ENCODE data around the gene TLE6.
"Not testable (repeated sequence)": the region's sequence is repeated elsewhere in the genome, so short reads cannot be mapped to it uniquely, and the experiment has no call there.

The TLE6 gene

GRCh38 chr19:3003046-3003445 is 25.7 kb downstream of the TLE6 start:
- CTCF ChIA-PET: no interaction called here
- H3K27ac Mint-ChIP-seq: no peak overlapping the region

GRCh38 chr19:3004522-3004921 is 27.2 kb downstream of the TLE6 start:
- H3K27ac Mint-ChIP-seq: no peak overlapping the region
- CTCF ChIA-PET: interaction anchor here (1.1 kb wide), 1 partner anchor 99 kb away, joined by 3 read pairs; no protein-coding TSS in a partner anchor
- H3K27me3 Mint-ChIP-seq: no peaks in the 10 kb centered on the region
- no peaks in the 10 kb centered on the region for H3K4me1 Mint-ChIP-seq
- H3K4me3 Mint-ChIP-seq: no peak overlapping the region
- no peaks in the 10 kb centered on the region for H3K36me3 Mint-ChIP-seq
- no peak for DNase-seq
- no peaks in the 10 kb centered on the region for H3K9me3 Mint-ChIP-seq

More at GRCh38 chr19:3003046-3003445, 25.7 kb downstream of the TLE6 start:
- DNase-seq: no peak
- Mint-ChIP-seq H3K4me1 (no peaks in the 10 kb centered on the region), H3K36me3 (no peaks in the 10 kb centered on the region), H3K27me3 (no peaks in the 10 kb centered on the region), H3K9me3 (no peaks in the 10 kb centered on the region), H3K4me3 (no peak overlapping the region)

GRCh38 chr19:3005345-3005744 is 28.0 kb downstream of the TLE6 start:
- CTCF ChIA-PET: no interaction called here
- Mint-ChIP-seq H3K27ac (no peak overlapping the region), H3K27me3 (no peaks in the 10 kb centered on the region), H3K4me1 (no peaks in the 10 kb centered on the region), H3K9me3 (no peaks in the 10 kb centered on the region), H3K4me3 (no peak overlapping the region), H3K36me3 (no peaks in the 10 kb centered on the region)
- DNase-seq: no peak

GRCh38 chr19:3006075-3006767 is 28.9 kb downstream of the TLE6 start:
- DNase-seq: no peak
- H3K9me3 Mint-ChIP-seq: no peaks in the 10 kb centered on the region
- H3K4me3 Mint-ChIP-seq: no peak overlapping the region
- no peak overlapping the region for H3K27ac Mint-ChIP-seq
- no peaks in the 10 kb centered on the region for H3K27me3 Mint-ChIP-seq
- H3K4me1 Mint-ChIP-seq: no peaks in the 10 kb centered on the region
- no peaks in the 10 kb centered on the region for H3K36me3 Mint-ChIP-seq
- CTCF ChIA-PET: no interaction called here

GRCh38 chr19:3007975-3008374 is 30.6 kb downstream of the TLE6 start:
- Mint-ChIP-seq H3K9me3 (no peaks in the 10 kb centered on the region), H3K36me3 (no peaks in the 10 kb centered on the region), H3K27me3 (no peaks in the 10 kb centered on the region), H3K4me1 (no peaks in the 10 kb centered on the region), H3K4me3 (no peak overlapping the region), H3K27ac (no peak overlapping the region)
- DNase-seq: no peak
- CTCF ChIA-PET: no interaction called here

GRCh38 chr19:3008994-3009393 is 31.6 kb downstream of the TLE6 start:
- Mint-ChIP-seq H3K4me3 (no peak overlapping the region), H3K27me3 (no peaks in the 10 kb centered on the region), H3K27ac (no peak overlapping the region), H3K4me1 (no peaks in the 10 kb centered on the region), H3K36me3 (no peaks in the 10 kb centered on the region), H3K9me3 (no peaks in the 10 kb centered on the region)
- DNase-seq: no peak
- CTCF ChIA-PET: no interaction called here

- Mint-ChIP-seq H3K27me3 (no peaks in the 10 kb centered on the region), H3K4me1 (no peaks in the 10 kb centered on the region), H3K4me3 (no peak overlapping the region), H3K9me3 (no peaks in the 10 kb centered on the region), H3K36me3 (no peaks in the 10 kb centered on the region), H3K27ac (no peak overlapping the region)
- CTCF ChIA-PET: interaction anchor here (1.1 kb wide), 1 partner anchor 60 kb away, joined by 3 read pairs; no protein-coding TSS in a partner anchor
- no peak for DNase-seq
Observed at GRCh38 chr19:3010871-3011270, 33.5 kb downstream of the TLE6 start.

GRCh38 chr19:3012059-3012458 is 34.7 kb downstream of the TLE6 start:
- H3K36me3 Mint-ChIP-seq, H3K4me3 Mint-ChIP-seq, CTCF ChIA-PET, H3K9me3 Mint-ChIP-seq, H3K27me3 Mint-ChIP-seq, DNase-seq, H3K4me1 Mint-ChIP-seq: not testable (repeated sequence)
- peak overlapping the region; percentile 37 for H3K27ac Mint-ChIP-seq

GRCh38 chr19:3012621-3013262 is 35.4 kb downstream of the TLE6 start:
- peak overlapping the region; percentile 58 for H3K27ac Mint-ChIP-seq
- CTCF ChIA-PET: no interaction called here
- no peaks in the 10 kb centered on the region for H3K27me3 Mint-ChIP-seq
- no peak for DNase-seq
- H3K36me3 Mint-ChIP-seq: no peaks in the 10 kb centered on the region
- H3K4me3 Mint-ChIP-seq: no peak overlapping the region
- no peaks in the 10 kb centered on the region for H3K4me1 Mint-ChIP-seq
- H3K9me3 Mint-ChIP-seq: no peaks in the 10 kb centered on the region

GRCh38 chr19:3013263-3013725 is 35.9 kb downstream of the TLE6 start:
- Mint-ChIP-seq H3K36me3 (no peaks in the 10 kb centered on the region), H3K4me1 (no peaks in the 10 kb centered on the region), H3K27ac (no peak overlapping the region), H3K4me3 (no peak overlapping the region), H3K9me3 (no peaks in the 10 kb centered on the region), H3K27me3 (no peaks in the 10 kb centered on the region)
- no peak for DNase-seq
- CTCF ChIA-PET: no interaction called here

GRCh38 chr19:3014135-3014534 is 36.8 kb downstream of the TLE6 start:
- Mint-ChIP-seq H3K4me1 (no peaks in the 10 kb centered on the region), H3K27ac (no peak overlapping the region), H3K27me3 (no peaks in the 10 kb centered on the region)

GRCh38 chr19:3015126-3016057 is 38.0 kb downstream of the TLE6 start:
- Mint-ChIP-seq H3K4me3 (no peak overlapping the region), H3K9me3 (no peaks in the 10 kb centered on the region), H3K4me1 (no peaks in the 10 kb centered on the region), H3K27me3 (no peaks in the 10 kb centered on the region), H3K36me3 (no peaks in the 10 kb centered on the region), H3K27ac (no peak overlapping the region)
- no peak for DNase-seq
- CTCF ChIA-PET: no interaction called here

More at GRCh38 chr19:3014135-3014534, 36.8 kb downstream of the TLE6 start:
- CTCF ChIA-PET: interaction anchor here (0.6 kb wide), 1 partner anchor 1570 kb away, joined by 3 read pairs; no protein-coding TSS in a partner anchor
- Mint-ChIP-seq H3K4me3 (no peak overlapping the region), H3K36me3 (no peaks in the 10 kb centered on the region), H3K9me3 (no peaks in the 10 kb centered on the region)
- DNase-seq: no peak

- CTCF ChIA-PET: no interaction called here
- DNase-seq: no peak
- no peaks in the 10 kb centered on the region for H3K9me3 Mint-ChIP-seq
- no peak overlapping the region for H3K27ac Mint-ChIP-seq
- H3K27me3 Mint-ChIP-seq: no peaks in the 10 kb centered on the region
- H3K36me3 Mint-ChIP-seq: no peaks in the 10 kb centered on the region
- H3K4me1 Mint-ChIP-seq: peaks cover 5% of the 10 kb centered on the region
- no peak overlapping the region for H3K4me3 Mint-ChIP-seq
Observed at GRCh38 chr19:3017923-3018322, 40.6 kb downstream of the TLE6 start.

GRCh38 chr19:3019211-3019854 is 42.0 kb downstream of the TLE6 start:
- H3K27me3 Mint-ChIP-seq: peaks cover 2% of the 10 kb centered on the region
- CTCF ChIA-PET: no interaction called here
- H3K27ac Mint-ChIP-seq: no peak overlapping the region
- H3K4me3 Mint-ChIP-seq: no peak overlapping the region
- no peaks in the 10 kb centered on the region for H3K9me3 Mint-ChIP-seq
- peaks cover 15% of the 10 kb centered on the region for H3K4me1 Mint-ChIP-seq
- DNase-seq: no peak
- H3K36me3 Mint-ChIP-seq: no peaks in the 10 kb centered on the region

Measured in activated naive CD4-positive, alpha-beta T cell treated with anti-CD3 and anti-CD28 coated beads, Interleukin-2, amount 10 ng/mL, durations not matched to agents 7 days and 5 days (primary cell).